ENCODE data around the gene CAPRIN1.
"Not testable (repeated sequence)": the region's sequence is repeated elsewhere in the genome, so short reads cannot be mapped to it uniquely, and the experiment has no call there.

CAPRIN1 gene

DNA sequence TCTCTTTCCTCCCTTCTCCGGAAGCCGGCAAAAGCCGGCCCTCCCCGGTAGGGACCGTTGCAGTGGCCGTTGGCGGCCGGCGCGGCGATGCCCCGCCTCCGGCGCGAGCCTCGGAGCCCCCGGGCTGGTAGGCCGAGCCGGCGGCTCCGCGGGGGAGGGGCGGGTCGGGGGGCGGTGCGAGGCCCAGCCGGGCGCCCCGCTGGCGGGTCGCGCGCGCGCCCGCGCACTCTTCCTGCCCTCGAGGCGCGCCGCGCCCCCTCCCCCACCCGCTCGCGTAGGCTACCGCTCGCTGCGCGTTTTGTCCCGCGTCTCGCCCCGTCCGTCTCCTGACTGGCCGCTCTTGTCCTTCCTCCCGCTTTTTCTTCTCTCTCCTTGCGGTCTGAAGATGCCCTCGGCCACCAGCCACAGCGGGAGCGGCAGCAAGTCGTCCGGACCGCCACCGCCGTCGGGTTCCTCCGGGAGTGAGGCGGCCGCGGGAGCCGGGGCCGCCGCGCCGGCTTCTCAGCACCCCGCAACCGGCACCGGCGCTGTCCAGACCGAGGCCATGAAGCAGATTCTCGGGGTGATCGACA, 591 bp downstream of the CAPRIN1 start:
- DNase-seq, result peak; percentile 91

- peak; percentile 41 for DNase-seq
These were observed 1.2 kb downstream of the CAPRIN1 start for GRCh38 chr11:34052608-34053160.

- DNase-seq, result peak; percentile 79
These were observed 1.7 kb downstream of the CAPRIN1 start for GRCh38 chr11:34053161-34053686.

GRCh38 chr11:34054351-34054750, 2.8 kb downstream of the CAPRIN1 start:
- DNase-seq, result not testable (repeated sequence)

DNA sequence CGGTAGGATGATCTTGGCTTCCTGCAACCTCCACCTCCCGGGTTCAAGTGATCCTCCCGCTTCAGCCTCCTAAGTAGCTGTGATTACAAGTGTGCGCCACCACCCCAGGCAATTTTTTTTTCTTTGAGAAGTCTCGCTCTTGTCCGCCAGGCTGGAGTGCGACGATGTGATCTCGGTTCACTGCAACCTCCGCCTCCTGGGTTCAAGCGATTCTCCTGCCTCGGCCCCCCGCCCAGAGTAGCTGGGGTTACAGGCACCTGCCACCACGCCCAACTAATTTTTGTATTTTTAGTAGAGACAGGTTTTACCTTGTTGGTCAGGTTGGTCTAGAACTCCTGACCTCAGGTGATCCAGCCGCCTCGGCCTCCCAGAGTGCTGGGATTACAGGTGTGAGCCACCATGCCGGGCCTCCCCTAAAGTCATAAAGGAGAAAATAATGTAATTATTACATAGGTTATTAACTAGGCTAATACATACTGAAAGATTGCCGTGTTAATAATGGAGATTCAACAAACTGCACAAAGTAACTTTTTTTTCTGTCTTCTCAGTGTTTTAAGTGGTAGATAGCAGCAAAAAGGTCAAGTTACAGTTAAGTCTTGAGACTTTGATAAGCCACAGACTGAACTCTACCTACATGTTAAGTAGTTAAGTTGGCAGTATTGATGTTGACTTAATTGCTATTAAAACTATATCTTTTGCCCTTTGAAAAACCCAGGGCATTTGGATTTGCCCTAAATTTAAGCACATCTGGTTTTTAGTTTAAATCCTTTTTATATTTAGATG, 3.9 kb downstream of the CAPRIN1 start:
- DNase-seq, result no peak

DNA sequence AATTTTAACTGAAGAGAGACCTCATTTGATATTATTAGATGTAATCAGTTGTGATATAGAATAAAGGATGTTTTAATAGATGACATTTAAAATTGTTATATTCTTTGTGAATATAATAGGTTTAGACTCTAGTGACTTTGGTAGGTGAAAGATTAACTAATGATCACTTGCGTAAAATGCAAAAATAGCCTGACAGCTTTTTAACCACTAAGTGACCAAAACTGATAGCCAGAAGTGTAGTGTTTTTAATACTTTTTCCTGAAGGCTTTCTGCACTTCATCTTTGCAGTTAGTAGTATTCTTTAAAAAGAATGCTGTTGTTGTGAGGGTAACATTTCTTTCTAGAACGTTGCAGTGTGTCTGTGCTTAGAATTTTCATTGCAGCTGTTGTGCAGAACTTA, 5.1 kb downstream of the CAPRIN1 start:
- no peak for DNase-seq

- no peak for DNase-seq
These were observed 11.7 kb downstream of the CAPRIN1 start for GRCh38 chr11:34063061-34063795.

DNA sequence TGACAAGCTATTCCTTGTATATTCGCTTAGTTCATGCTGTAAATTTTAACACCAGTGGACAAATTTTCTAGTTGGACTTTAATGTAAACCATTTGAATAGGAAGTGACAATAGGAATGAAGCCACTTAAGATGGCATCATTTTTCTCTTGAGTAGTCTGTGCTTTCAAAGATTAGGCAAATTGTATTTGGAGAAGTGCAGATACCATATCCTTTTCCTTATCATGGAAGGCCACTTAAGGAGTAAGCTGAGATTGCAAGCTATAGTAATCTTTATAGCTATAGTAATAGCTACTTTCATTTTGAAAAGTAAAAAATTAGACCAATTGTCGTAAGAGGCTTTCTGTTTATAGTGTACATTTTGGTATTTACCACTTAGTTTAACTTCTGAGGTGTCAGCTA, 12.8 kb downstream of the CAPRIN1 start:
- DNase-seq, result no peak

DNA sequence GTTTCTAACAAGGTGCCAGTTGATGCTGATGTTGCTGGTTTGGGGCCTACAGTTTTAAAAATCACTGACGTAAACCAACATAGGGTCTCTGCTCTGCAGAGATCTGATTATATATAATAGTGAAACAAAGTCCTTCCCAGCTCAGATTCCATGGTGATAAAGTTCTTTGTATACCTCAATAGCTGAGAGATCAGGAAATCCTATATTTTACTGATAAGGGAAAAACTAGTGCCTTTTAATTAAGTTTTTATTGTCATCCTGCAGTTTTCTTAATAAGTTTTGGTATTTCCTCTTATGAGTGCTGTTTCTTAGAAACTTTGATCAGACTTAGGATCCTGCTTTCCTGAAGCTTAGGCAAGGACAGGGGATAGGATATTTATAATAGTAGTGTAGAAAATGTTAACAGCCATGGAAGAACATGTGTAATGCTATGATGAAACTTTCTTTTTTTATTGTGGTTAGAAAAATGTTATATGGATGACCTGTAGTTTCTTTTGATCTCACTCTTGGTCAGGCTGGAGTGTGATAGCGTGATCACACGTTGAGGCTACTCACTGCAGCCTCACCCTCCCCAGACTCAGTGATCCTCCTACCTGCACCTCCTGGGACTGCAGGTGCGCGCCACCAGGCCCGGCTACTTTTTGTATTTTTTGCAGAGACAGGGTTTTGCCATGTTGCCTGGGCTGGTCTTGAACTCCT, 14.1 kb downstream of the CAPRIN1 start:
- no peak for DNase-seq

DNA sequence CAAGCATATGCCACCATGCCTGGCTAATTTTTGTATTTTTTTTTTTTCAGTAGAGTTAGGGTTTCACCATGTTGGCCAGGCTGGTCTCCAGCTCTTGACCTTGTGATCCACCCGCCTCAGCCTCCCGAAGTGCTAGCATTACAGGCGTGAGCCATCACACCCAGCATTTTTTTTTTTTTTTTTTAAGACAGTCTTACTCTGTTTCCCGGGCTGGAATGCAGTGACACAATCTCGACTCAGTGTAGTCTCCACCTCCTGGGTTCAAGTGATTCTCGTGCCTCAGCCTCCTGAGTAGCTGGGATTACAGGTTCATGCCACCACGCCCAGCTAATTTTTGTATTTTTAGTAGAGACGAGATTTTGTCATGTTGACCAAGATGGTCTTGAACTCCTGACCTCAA, 15.2 kb downstream of the CAPRIN1 start:
- DNase-seq, result not testable (repeated sequence)

- no peak for DNase-seq
These were observed 16.0 kb downstream of the CAPRIN1 start for GRCh38 chr11:34067383-34068065.

DNA sequence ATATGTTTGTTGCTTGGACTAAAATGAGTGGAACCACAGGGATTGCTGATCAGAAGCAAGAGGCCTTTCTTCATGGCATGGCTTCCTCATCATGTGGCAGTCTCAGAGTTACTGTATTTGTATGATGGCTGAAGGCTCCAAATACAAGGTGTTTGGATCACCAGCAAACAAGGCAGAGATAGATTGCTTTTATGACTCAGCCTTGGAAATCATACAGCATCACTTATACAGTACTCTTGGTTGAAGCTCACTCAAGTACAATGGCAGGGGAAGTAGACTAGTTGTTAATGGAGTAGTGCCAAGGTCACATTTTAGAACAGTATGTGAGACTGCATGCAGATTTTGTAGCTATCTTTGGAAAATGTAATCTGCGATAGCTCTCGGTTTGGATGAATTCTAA, 16.6 kb downstream of the CAPRIN1 start:
- no peak for DNase-seq

GRCh38 chr11:34071306-34071705, 19.8 kb downstream of the CAPRIN1 start:
- DNase-seq, result not testable (repeated sequence)

DNA sequence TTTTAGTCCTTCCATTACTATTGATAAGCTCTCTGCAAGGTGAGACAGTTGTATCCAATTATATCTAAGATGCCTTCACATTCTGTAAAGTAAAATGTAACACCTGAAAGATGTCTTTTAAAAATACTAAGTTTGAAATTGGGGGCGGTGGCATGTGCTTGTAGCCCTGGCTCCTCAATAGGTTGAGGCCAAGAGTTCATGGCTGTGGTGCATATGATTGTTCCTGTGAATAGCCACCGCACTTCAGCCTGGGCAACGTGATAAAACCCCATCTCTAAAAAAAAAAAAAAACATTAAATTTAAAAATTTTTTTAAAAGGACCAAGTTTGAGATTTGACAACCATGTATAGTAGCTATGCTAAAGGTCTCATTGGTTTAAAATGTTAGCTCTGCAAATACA, 20.5 kb downstream of the CAPRIN1 start:
- DNase-seq, result no peak

- DNase-seq, result no peak
These were observed 21.3 kb downstream of the CAPRIN1 start for GRCh38 chr11:34072832-34073231.

- no peak for DNase-seq
These were observed 22.9 kb downstream of the CAPRIN1 start for GRCh38 chr11:34074391-34074790.

DNA sequence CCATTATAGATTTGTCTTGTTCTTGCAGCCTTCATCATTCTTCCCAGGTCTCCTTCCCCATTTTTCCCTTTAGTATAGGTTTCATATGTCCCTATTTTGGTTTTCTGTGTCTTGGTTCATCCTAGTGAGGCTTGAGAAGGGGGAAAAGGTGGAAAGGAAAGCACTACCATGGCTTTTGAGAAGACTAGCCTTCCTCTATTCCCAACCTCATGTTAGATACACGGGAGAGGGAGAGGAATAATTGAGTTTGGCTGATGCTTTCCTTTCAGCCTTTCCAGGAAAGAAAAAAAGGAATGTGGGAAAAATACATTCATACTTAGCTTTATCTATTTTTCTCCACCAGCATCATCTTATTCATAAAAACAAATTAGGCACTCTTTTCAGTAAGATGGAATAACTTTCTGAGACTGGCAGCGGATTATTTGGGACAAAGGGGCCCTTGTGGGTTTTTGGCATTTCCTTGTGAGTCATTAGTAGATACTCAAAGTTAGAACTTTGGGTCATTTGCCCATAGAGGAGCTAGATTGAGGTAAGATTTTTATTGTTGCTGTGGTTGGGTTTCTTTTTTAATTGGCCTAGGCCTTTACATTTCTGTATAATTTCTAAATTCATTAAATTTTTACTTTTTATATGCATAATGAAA, 23.8 kb downstream of the CAPRIN1 start:
- DNase-seq, result no peak

GRCh38 chr11:34080609-34081008, 29.1 kb downstream of the CAPRIN1 start:
- no peak for DNase-seq

DNA sequence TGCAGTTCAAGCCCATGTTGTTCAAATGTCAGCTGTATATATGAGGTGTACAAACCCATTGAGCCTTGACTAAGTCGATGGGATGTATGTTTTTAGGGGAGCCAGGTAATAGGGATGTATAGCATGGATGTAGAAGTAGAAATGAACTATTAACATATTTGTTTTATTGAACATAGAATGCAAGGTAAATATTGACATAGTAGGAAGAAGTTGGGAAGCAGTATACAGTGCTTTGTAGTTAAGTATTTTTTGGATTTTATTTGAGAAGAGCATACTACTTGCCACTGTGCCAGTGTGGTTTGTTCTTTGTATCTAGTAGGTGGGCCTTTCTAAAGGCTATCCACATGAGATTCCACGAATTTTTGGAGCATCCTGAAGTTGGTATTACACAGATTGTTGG, 33.1 kb downstream of the CAPRIN1 start:
- no peak for DNase-seq

GRCh38 chr11:34086554-34087283, 35.2 kb downstream of the CAPRIN1 start:
- DNase-seq, result no peak

GRCh38 chr11:34091825-34092224, 40.3 kb downstream of the CAPRIN1 start:
- no peak for DNase-seq

Data from activated CD8-positive, alpha-beta memory T cell treated with anti-CD3 and anti-CD28 coated beads, Interleukin-2, amount 50 U/mL, for 4 hours (primary cell).